Mesendoderm (in vitro differentiated cells): ENCODE data around the gene HRH1.

Source experiments
- DNase-seq: peaks from one replicate; pipeline ENCODE4 v3.0.0; 2013
- H2AK5ac ChIP-seq: 2 replicates; pipeline ENCODE4 v1.6.1; 2013; ENCODE audit warnings: low read length, inconsistent platforms
- H2BK120ac ChIP-seq: 2 replicates; pipeline ENCODE4 v1.6.1; 2013; ENCODE audit warnings: low read depth, mild to moderate bottlenecking, low read length, moderate library complexity, mixed read lengths
- H2BK15ac ChIP-seq: replicated peaks from 2 replicates; pipeline ENCODE4 v1.6.1; 2013; ENCODE audit warnings: low read depth, mild to moderate bottlenecking, moderate library complexity
- H2BK5ac ChIP-seq: 2 replicates; pipeline ENCODE4 v1.6.1; 2013; ENCODE audit warnings: low read length, inconsistent platforms
- H3K18ac ChIP-seq: 2 replicates; pipeline ENCODE4 v1.6.1; 2013; ENCODE audit warnings: mild to moderate bottlenecking, low read length, mixed read lengths
- H3K23ac ChIP-seq: one replicate; pipeline ENCODE4 v1.6.1; 2013; ENCODE audit warnings: low read length
- H3K27ac ChIP-seq: 2 replicates; pipeline ENCODE4 v1.5.1; 2013; ENCODE audit warnings: low read depth, mild to moderate bottlenecking, inconsistent platforms, low read length, moderate library complexity
- H3K27me3 ChIP-seq: 2 replicates; pipeline ENCODE4 v1.6.1; 2013; ENCODE audit warnings: low read length, control low read depth, mild to moderate bottlenecking, inconsistent platforms; ENCODE audit not compliant: insufficient read depth, poor library complexity
- H3K36me3 ChIP-seq: 2 replicates; pipeline ENCODE4 v1.6.1; 2013; ENCODE audit warnings: low read length, inconsistent platforms; ENCODE audit not compliant: control insufficient read depth, insufficient read depth
- H3K4ac ChIP-seq: one replicate; pipeline ENCODE4 v1.6.1; 2013; ENCODE audit warnings: low read depth, mild to moderate bottlenecking, low read length, moderate library complexity
- H3K4me1 ChIP-seq: 2 replicates; pipeline ENCODE4 v1.6.1; 2013; ENCODE audit warnings: low read depth, low read length, inconsistent platforms; ENCODE audit not compliant: control insufficient read depth
- H3K4me2 ChIP-seq: 2 replicates; pipeline ENCODE4 v1.6.1; 2013; ENCODE audit warnings: low read length
- H3K4me3 ChIP-seq: 2 replicates; pipeline ENCODE4 v1.5.1; 2013; ENCODE audit warnings: mild to moderate bottlenecking, low read length
- H3K56ac ChIP-seq: one replicate; pipeline ENCODE4 v1.6.1; 2013; ENCODE audit warnings: low read length
- H3K79me1 ChIP-seq: 2 replicates; pipeline ENCODE4 v1.6.1; 2013; ENCODE audit warnings: low read length, inconsistent platforms
- H3K79me2 ChIP-seq: 2 replicates; pipeline ENCODE4 v1.6.1; 2013; ENCODE audit warnings: mild to moderate bottlenecking, low read length; ENCODE audit not compliant: control insufficient read depth, insufficient read depth
- H3K9ac ChIP-seq: 2 replicates; pipeline ENCODE4 v1.6.1; 2013; ENCODE audit warnings: low read length, inconsistent platforms
- H4K5ac ChIP-seq: one replicate; pipeline ENCODE4 v1.6.1; 2013; ENCODE audit warnings: low read length
- H4K8ac ChIP-seq: one replicate; pipeline ENCODE4 v1.6.1; 2013; ENCODE audit warnings: low read depth, mild to moderate bottlenecking, control low read depth, low read length, moderate library complexity
- WGBS: extraction: QIAGEN DNeasy Blood & Tissue Kit; methylation state at CpG from one replicate; pipeline ENCODE4 v1.1.7; 2013; ENCODE audit warnings: low lambda C conversion rate, missing lambda C conversion rate; ENCODE audit not compliant: insufficient coverage; ENCODE audit errors: extremely low coverage; 5-methylcytosine and 5-hydroxymethylcytosine counted together

Gene HRH1

DNA sequence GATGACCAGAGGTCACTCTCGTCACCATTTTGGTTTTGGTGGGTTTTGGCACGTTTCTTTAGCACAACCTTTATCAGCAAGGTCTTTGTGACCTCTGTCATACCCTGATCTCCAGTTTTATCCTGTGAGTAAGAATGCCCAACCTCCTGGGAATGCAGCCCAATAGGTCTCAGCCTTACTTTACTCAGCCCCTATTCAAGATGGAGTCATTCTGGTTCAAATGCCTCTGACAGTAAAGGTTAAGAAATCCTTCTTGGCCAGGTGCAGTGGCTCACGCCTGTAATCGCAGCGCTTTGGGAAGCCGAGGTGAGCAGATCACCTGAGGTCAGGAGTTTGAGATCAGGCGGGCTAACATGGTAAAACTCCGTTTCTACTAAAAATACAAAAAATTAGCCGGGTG, 114.7 kb downstream of the HRH1 start:
- no peaks in the 10 kb centered on the region for H3K27me3 ChIP-seq
- no peak overlapping the region for H3K23ac ChIP-seq
- no peak overlapping the region for H3K4me2 ChIP-seq
- H4K8ac ChIP-seq = no peak overlapping the region
- H3K4me3 ChIP-seq = no peak overlapping the region
- H2BK5ac ChIP-seq = no peak overlapping the region
- H3K36me3 ChIP-seq = no peaks in the 10 kb centered on the region
- H3K4me1 ChIP-seq = peaks cover 2% of the 10 kb centered on the region
- H2BK15ac ChIP-seq = no peak overlapping the region
- no peak overlapping the region for H3K9ac ChIP-seq
- no peak overlapping the region for H3K56ac ChIP-seq
- WGBS = no CpG with 5 or more reads among the region's 9 CpGs
- no peak overlapping the region for H3K4ac ChIP-seq
- no peak for DNase-seq
- H3K18ac ChIP-seq = no peak overlapping the region
- no peak overlapping the region for H3K27ac ChIP-seq
- H2AK5ac ChIP-seq = no peak overlapping the region
- no peak overlapping the region for H4K5ac ChIP-seq
- peaks cover 9% of the 10 kb centered on the region for H3K79me2 ChIP-seq
- H3K79me1 ChIP-seq = peaks cover 7% of the 10 kb centered on the region
- no peak overlapping the region for H2BK120ac ChIP-seq

DNA sequence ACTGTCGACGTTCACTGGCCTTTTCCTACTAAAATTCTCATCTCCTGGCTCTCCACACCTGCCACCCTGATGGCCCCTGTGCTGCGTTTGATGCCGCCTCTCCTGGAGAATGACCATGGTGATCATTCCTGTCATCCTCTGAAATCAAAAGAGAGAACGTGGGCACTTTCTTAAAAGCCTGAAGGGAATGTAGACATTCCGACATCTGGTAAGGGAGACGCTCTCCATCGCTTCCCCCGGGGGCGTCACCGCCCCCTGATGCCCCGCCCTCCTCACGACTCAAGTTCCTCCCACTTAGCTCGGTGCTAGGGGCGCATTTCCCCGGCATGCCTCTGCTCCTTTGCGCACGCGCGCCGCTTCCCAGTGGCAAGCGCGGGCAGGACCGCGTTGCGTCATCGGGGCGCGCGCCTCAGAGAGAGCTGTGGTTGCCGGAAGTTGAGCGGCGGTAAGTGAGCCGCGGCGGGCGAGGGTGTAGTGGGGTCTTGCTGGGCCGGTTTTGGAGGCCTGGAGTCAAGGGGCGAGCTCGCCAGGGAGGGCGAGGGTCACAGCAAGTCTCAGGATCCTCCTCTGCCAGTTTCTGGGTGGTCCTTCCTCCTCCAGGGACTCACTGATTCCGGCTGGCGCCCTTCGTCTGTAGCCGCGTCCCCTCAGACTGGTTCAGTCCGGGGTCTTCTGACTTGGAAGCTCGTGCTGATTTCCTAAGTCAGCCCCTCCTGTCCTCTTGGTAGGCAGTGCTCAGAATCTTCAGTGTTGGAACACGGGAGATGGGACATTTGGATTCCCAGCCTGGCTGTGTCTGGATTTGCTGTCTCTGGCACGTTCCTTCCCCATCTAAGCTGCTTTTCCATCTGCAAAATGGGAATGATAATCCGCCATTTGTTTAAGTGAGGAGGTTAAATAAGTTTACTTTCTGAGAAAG, 118.0 kb downstream of the HRH1 start, which contains the start of gene ATG7:
TSS of gene ATG7 (plus strand) at position 412 of the 919 bp plus-strand sequence. CDS start 26,299 bp downstream, outside the sequence.
- H3K79me1 ChIP-seq = peaks cover 11% of the 10 kb centered on the region
- H2BK120ac ChIP-seq = no peak within 1 kb of the TSS
- H2BK15ac ChIP-seq = no peak within 1 kb of the TSS

DNA sequence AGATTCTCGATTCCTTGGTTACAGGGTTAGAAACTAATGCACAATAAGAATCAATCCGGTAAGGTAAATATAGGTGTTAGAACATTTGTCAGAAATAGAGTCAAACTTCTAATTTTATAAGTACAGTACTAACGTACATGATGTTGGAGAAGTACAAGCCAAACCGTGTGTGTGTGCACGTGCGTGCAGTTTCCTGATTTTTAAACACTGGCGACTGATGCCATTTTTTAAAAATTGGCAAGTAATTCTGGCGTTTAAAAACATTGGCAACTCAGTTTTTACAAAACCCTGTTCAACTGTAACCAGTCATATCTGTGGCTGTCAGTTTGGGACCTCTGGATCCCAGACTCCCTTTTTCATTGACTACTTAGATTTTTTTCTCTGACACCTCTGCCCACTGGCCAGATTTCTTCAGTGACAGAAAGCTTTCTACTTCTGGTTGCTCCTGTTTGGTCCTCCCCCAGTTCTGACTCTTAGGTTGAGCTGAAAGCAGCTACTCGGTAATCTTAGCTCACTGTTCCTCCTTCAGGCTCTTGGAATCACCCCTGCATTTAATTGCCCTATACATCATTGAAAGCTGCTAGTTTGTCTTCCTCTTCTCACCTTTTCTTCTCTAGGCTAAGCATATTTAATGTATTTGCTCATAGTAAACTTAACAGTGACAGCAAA, 118.7 kb downstream of the HRH1 start:
- H3K4me1 ChIP-seq = peaks cover 2% of the 10 kb centered on the region
- peak overlapping the region; percentile 95 for H3K9ac ChIP-seq
- peaks cover 9% of the 10 kb centered on the region for H3K79me2 ChIP-seq
- peak; percentile 6 for DNase-seq
- WGBS = no CpG with 5 or more reads among the region's 9 CpGs
- no peak overlapping the region for H2BK15ac ChIP-seq
- no peak overlapping the region for H4K8ac ChIP-seq
- no peak overlapping the region for H2AK5ac ChIP-seq
- no peaks in the 10 kb centered on the region for H3K36me3 ChIP-seq
- H4K5ac ChIP-seq = no peak overlapping the region
- H3K23ac ChIP-seq = no peak overlapping the region
- H3K27me3 ChIP-seq = no peaks in the 10 kb centered on the region
- H3K4ac ChIP-seq = no peak overlapping the region
- peaks cover 11% of the 10 kb centered on the region for H3K79me1 ChIP-seq
- peak overlapping the region; percentile 98 for H3K56ac ChIP-seq
- H3K4me3 ChIP-seq = peak overlapping the region; percentile 95
- H3K18ac ChIP-seq = no peak overlapping the region
- H3K27ac ChIP-seq = no peak overlapping the region
- no peak overlapping the region for H2BK5ac ChIP-seq
- H2BK120ac ChIP-seq = no peak overlapping the region
- peak overlapping the region; percentile 80 for H3K4me2 ChIP-seq

More for the DNA sequence above, 118.0 kb downstream of the HRH1 start, which contains the start of gene ATG7:
- Histone ChIP-seq H3K27ac (no peak within 1 kb of the TSS), H3K18ac (no peak within 1 kb of the TSS), H3K4me2 (peak within 1 kb of the TSS; percentile 80), H3K4ac (no peak within 1 kb of the TSS), H4K5ac (peak within 1 kb of the TSS; percentile 86), H3K56ac (peak within 1 kb of the TSS; percentile 98), H3K23ac (no peak within 1 kb of the TSS), H2BK5ac (no peak within 1 kb of the TSS), H3K79me2 (peaks cover 9% of the 10 kb centered on the region), H4K8ac (no peak within 1 kb of the TSS), H3K9ac (peak within 1 kb of the TSS; percentile 95), H3K27me3 (no peaks in the 10 kb centered on the region), H2AK5ac (no peak within 1 kb of the TSS), H3K4me1 (peaks cover 2% of the 10 kb centered on the region), H3K4me3 (peak within 1 kb of the TSS; percentile 95), H3K36me3 (no peaks in the 10 kb centered on the region)
- no CpG with 5 or more reads among the region's 51 CpGs for WGBS
- DNase-seq = peak; percentile 98

DNA sequence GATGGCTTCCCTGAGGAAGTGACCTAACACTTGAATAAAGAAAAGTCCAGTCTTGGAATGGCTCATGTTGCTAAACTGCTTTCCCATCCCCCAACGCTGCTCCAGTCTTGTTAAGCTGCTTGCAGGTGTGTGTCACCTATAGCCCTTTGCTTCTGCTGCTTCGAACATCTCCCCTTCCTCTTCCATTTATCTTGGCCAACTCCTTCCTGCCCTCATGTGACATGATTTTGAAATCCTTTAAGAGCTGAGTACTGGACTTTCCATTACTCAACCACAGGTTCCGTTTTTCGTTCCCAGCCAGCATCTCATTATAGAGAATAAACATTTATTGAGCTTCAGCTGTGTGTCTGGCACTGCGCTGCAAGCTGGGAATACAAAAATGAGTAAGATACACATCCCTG, 119.6 kb downstream of the HRH1 start:
- Histone ChIP-seq H4K8ac (no peak overlapping the region), H3K4me1 (peaks cover 2% of the 10 kb centered on the region), H2BK5ac (no peak overlapping the region), H3K79me1 (peaks cover 11% of the 10 kb centered on the region), H3K56ac (no peak overlapping the region), H3K23ac (no peak overlapping the region), H2AK5ac (no peak overlapping the region), H2BK120ac (no peak overlapping the region), H2BK15ac (no peak overlapping the region), H3K4me3 (no peak overlapping the region), H3K27me3 (no peaks in the 10 kb centered on the region), H3K36me3 (no peaks in the 10 kb centered on the region), H3K27ac (no peak overlapping the region), H3K4ac (no peak overlapping the region), H3K18ac (no peak overlapping the region), H3K4me2 (no peak overlapping the region), H3K79me2 (peaks cover 9% of the 10 kb centered on the region), H3K9ac (no peak overlapping the region), H4K5ac (no peak overlapping the region)
- DNase-seq = no peak
- WGBS = no CpG with 5 or more reads among the region's 5 CpGs

DNA sequence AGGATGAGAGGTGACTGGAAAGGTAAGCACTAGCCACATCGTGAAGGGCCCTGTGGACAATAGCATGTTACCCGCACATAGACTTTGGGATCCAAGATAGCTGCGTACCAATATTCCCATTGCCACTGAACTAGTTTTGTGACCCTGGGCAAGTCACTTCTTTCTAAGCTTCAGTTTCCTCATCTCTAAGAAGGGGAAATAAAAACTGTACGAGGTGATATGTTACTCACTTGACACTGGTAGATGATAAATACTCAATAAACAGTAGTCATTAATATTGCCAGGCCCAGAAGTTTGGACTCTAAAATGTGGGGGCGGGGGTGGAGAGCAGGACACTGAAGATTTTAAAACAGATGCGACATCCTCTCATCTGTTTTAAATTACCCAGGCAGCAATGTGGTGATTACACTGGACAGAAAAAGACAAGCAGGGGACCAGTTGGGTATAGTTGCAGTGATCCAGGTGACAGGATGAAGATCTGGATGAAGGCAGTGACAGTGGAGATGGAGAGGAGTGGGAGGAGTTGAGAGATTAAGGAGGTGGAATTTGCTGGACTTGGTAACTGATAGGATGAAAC, 120.4 kb downstream of the HRH1 start:
- no peak overlapping the region for H4K5ac ChIP-seq
- H3K4ac ChIP-seq = no peak overlapping the region
- WGBS = no CpG with 5 or more reads among the region's 6 CpGs
- H2AK5ac ChIP-seq = no peak overlapping the region
- H3K9ac ChIP-seq = no peak overlapping the region
- no peak overlapping the region for H3K23ac ChIP-seq
- DNase-seq = no peak
- H3K27ac ChIP-seq = no peak overlapping the region
- peaks cover 2% of the 10 kb centered on the region for H3K4me1 ChIP-seq
- peaks cover 9% of the 10 kb centered on the region for H3K79me2 ChIP-seq
- H2BK120ac ChIP-seq = no peak overlapping the region
- H3K36me3 ChIP-seq = no peaks in the 10 kb centered on the region
- H3K4me3 ChIP-seq = no peak overlapping the region
- H2BK5ac ChIP-seq = no peak overlapping the region
- H3K4me2 ChIP-seq = no peak overlapping the region
- H3K18ac ChIP-seq = no peak overlapping the region
- no peak overlapping the region for H2BK15ac ChIP-seq
- no peak overlapping the region for H3K56ac ChIP-seq
- no peaks in the 10 kb centered on the region for H3K27me3 ChIP-seq
- H4K8ac ChIP-seq = no peak overlapping the region
- peaks cover 11% of the 10 kb centered on the region for H3K79me1 ChIP-seq
